Fibroblast of mammary gland (primary cell): ENCODE measurements around the gene NID1.

Source experiments
- DNase-seq: peaks from one replicate; pipeline ENCODE4 v3.0.0-alpha.2; 2010; ENCODE audit warnings: low read depth
- H3K4me3 ChIP-seq: 2 replicates; pipeline ENCODE4 v1.5.1; 2011; ENCODE audit warnings: low read depth, mild to moderate bottlenecking, low read length, moderate library complexity; ENCODE audit not compliant: control insufficient read depth
- CTCF ChIP-seq: conservative IDR thresholded peaks from 2 replicates; pipeline ENCODE4 v1.5.1; 2011; ENCODE audit warnings: low read depth, low read length, inconsistent platforms; ENCODE audit not compliant: control insufficient read depth, insufficient read depth

NID1 gene

GRCh38 chr1:235992346-235992745 is 72.5 kb downstream of the NID1 start:
- DNase-seq, result no peak
- TF ChIP-seq CTCF, result no peak
- no peak overlapping the region for H3K4me3 ChIP-seq

GRCh38 chr1:235990330-235990795 is 74.5 kb downstream of the NID1 start:
- TF ChIP-seq CTCF, result peak; percentile 15
- peak; percentile 95 for DNase-seq
- no peak overlapping the region for H3K4me3 ChIP-seq

- no peak overlapping the region for H3K4me3 ChIP-seq
- TF ChIP-seq CTCF, result no peak
- no peak for DNase-seq
These were observed 75.8 kb downstream of the NID1 start for GRCh38 chr1:235989105-235989504.

GRCh38 chr1:235986869-235987268 is 78.0 kb downstream of the NID1 start:
- DNase-seq, result no peak
- no peak for TF ChIP-seq CTCF
- no peak overlapping the region for H3K4me3 ChIP-seq

GRCh38 chr1:235984041-235984825 is 80.7 kb downstream of the NID1 start:
- no peak overlapping the region for H3K4me3 ChIP-seq
- TF ChIP-seq CTCF, result no peak
- DNase-seq, result peak; percentile 85

GRCh38 chr1:235980976-235981375 is 83.9 kb downstream of the NID1 start:
- TF ChIP-seq CTCF, result no peak
- no peak for DNase-seq
- H3K4me3 ChIP-seq, result no peak overlapping the region
